Activated naive CD4-positive, alpha-beta T cell treated with anti-CD3 and anti-CD28 coated beads, Interleukin-2, amount 50 U/mL, for 24 hours (primary cell): ENCODE data around the gene FGF14.
A peak's percentile ranks its signal among the peaks of the same experiment; 100 is the strongest.

Experiments used
- H3K27ac Mint-ChIP-seq: one replicate; pipeline ENCODE4 v1.8.0; 2021; ENCODE audit warnings: mild to moderate bottlenecking, mixed read lengths
- H3K27me3 Mint-ChIP-seq: one replicate; pipeline ENCODE4 v1.8.0; 2021; ENCODE audit warnings: mixed read lengths
- H3K36me3 Mint-ChIP-seq: one replicate; pipeline ENCODE4 v1.8.0; 2021; ENCODE audit warnings: mixed read lengths
- H3K4me1 Mint-ChIP-seq: one replicate; pipeline ENCODE4 v1.8.0; 2021; ENCODE audit warnings: mixed read lengths
- H3K4me3 Mint-ChIP-seq: one replicate; pipeline ENCODE4 v1.8.0; 2021; ENCODE audit warnings: mild to moderate bottlenecking, mixed read lengths
- H3K9me3 Mint-ChIP-seq: one replicate; pipeline ENCODE4 v1.8.0; 2021; ENCODE audit warnings: mixed read lengths

Gene FGF14

GRCh38 chr13:102401766-102402165, at the start of gene FGF14:
Gene FGF14, minus strand, starts transcription at chr13:102402048.
- Mint-ChIP-seq H3K36me3 (no peaks in the 10 kb centered on the region), H3K4me1 (peaks cover 28% of the 10 kb centered on the region), H3K27ac (peak within 1 kb of the TSS; percentile 17), H3K4me3 (peak within 1 kb of the TSS; percentile 77), H3K9me3 (peaks cover 4% of the 10 kb centered on the region), H3K27me3 (peaks cover 48% of the 10 kb centered on the region)

DNA sequence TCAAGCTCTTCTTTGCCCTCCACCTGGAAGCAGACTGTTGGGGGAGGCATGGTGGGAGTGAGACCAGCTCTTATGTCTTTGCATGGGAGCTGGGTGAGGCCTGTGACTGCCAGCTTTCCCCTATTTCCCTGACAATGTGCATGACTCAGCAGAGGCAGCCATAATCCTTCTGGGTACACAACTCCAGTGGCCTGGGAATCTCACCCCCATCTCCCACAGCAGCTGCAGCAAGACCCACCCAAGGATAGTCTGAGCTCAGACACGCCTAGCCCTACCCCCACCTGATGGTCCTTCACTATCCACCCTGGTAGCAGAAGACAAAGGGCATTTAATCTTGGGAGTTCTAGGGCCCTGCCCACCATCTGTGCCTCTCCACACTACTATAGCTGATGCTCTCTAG, 41.4 kb upstream of the FGF14 start:
- Mint-ChIP-seq H3K9me3 (peaks cover 13% of the 10 kb centered on the region), H3K4me3 (no peak overlapping the region), H3K4me1 (no peaks in the 10 kb centered on the region), H3K36me3 (no peaks in the 10 kb centered on the region), H3K27me3 (peaks cover 17% of the 10 kb centered on the region), H3K27ac (no peak overlapping the region)

DNA sequence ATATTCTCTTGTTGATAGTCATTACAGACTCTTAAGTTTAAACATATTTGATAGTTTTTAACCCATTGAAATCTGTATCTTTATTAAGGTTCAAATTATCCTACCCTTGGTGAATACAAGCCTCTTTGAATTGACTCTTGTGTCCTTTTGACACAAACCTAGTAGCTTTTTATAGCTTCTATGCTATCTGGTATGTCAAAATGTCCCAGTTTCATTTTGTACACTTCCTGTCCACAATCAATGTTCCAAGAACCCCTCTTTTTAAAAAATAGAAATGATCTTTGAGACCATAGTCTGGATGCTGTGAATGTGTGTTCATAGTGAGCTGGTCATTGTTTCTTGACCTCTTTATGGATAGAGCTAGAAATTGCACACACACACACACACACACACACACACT, 39.2 kb upstream of the FGF14 start:
- Mint-ChIP-seq H3K27me3 (peaks cover 17% of the 10 kb centered on the region), H3K36me3 (no peaks in the 10 kb centered on the region), H3K9me3 (peaks cover 13% of the 10 kb centered on the region), H3K27ac (no peak overlapping the region), H3K4me1 (no peaks in the 10 kb centered on the region), H3K4me3 (no peak overlapping the region)

GRCh38 chr13:102440259-102440936, 38.5 kb upstream of the FGF14 start:
- Mint-ChIP-seq H3K27ac (no peak overlapping the region), H3K36me3 (no peaks in the 10 kb centered on the region), H3K27me3 (peaks cover 20% of the 10 kb centered on the region), H3K9me3 (peaks cover 17% of the 10 kb centered on the region), H3K4me1 (no peaks in the 10 kb centered on the region), H3K4me3 (no peak overlapping the region)

DNA sequence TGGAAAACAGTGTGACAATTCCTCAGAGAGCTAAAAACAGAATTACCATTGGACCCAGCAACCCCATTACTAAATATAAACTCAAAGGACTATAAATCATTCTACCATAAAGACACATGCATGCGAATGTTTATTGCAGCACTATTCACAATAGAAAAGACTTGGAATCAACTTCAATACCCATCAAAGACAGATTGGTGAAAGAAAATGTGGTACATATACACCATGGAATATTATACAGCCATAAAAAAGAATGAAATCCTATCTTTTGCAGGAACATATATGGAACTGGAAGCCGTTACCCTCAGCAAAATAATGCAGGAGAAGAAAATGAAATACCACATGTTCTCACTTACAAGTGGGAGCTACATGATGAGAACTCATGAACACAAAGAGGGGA, 20.8 kb upstream of the FGF14 start:
- Mint-ChIP-seq H3K9me3 (peaks cover 8% of the 10 kb centered on the region), H3K4me1 (no peaks in the 10 kb centered on the region), H3K27ac (no peak overlapping the region), H3K36me3 (peaks cover 6% of the 10 kb centered on the region), H3K4me3 (no peak overlapping the region), H3K27me3 (peaks cover 1% of the 10 kb centered on the region)

GRCh38 chr13:102405499-102406100, 3.8 kb upstream of the FGF14 start:
- Mint-ChIP-seq H3K4me1 (peaks cover 19% of the 10 kb centered on the region), H3K27ac (no peak overlapping the region)

DNA sequence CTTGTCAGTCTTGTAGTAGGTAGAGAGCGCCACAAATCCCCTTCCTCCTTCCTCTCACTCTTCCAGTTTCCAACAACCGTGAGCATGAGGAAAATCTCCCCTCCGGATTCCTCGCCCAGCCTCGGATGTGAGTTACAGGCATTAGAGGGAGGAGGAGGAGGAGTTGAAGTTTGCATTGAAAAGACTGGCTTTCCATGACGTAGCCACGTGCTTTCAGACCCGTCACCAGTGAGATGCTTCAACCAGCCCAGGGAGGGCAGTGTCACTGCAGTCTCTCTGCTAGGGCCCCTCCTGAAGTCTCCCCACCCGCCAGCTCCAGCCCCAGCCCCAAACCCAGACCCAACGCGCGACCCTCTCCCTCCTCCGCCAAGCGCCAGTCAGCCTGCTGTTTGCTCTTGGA, 442 bp upstream of the FGF14 start:
- H3K9me3 Mint-ChIP-seq = peaks cover 4% of the 10 kb centered on the region
- peaks cover 28% of the 10 kb centered on the region for H3K4me1 Mint-ChIP-seq
- H3K36me3 Mint-ChIP-seq = no peaks in the 10 kb centered on the region
- peaks cover 47% of the 10 kb centered on the region for H3K27me3 Mint-ChIP-seq
- peak overlapping the region; percentile 17 for H3K27ac Mint-ChIP-seq
- H3K4me3 Mint-ChIP-seq = peak overlapping the region; percentile 77

More at GRCh38 chr13:102405499-102406100, 3.8 kb upstream of the FGF14 start:
- Mint-ChIP-seq H3K27me3 (peaks cover 54% of the 10 kb centered on the region), H3K4me3 (no peak overlapping the region), H3K9me3 (peaks cover 4% of the 10 kb centered on the region), H3K36me3 (no peaks in the 10 kb centered on the region)

- Mint-ChIP-seq H3K9me3 (peaks cover 4% of the 10 kb centered on the region), H3K4me1 (peaks cover 28% of the 10 kb centered on the region), H3K4me3 (peak overlapping the region; percentile 77), H3K36me3 (no peaks in the 10 kb centered on the region), H3K27ac (no peak overlapping the region), H3K27me3 (peaks cover 49% of the 10 kb centered on the region)
These were observed 583 bp downstream of the FGF14 start for GRCh38 chr13:102401265-102401664.

DNA sequence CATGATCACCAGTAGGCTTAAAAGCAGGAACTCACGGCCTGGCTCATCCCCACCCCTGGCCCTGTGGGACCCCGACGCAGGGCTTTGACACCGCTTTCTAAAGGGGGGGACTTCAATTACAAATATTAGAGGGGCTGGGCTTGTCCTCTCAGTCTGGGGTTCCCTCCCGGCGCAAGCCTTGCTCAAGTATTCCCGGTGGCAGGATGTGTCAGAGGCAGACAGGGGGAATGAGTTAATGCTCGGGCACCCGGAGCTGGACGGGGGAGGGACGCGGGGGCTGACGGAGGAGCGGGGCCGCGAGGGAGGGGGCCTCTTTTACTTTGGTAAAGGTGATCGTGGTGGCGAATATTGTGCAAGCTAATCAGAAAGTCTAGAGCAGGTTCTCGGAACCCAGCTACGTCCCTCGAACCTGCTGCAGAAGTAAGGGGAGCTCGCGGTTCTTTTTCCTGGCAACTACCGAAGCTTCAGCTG, 1.1 kb downstream of the FGF14 start:
- H3K4me3 Mint-ChIP-seq = peak overlapping the region; percentile 77
- peaks cover 48% of the 10 kb centered on the region for H3K27me3 Mint-ChIP-seq
- H3K9me3 Mint-ChIP-seq = peaks cover 3% of the 10 kb centered on the region
- peaks cover 28% of the 10 kb centered on the region for H3K4me1 Mint-ChIP-seq
- no peaks in the 10 kb centered on the region for H3K36me3 Mint-ChIP-seq
- no peak overlapping the region for H3K27ac Mint-ChIP-seq

- Mint-ChIP-seq H3K27me3 (peaks cover 45% of the 10 kb centered on the region), H3K9me3 (no peaks in the 10 kb centered on the region), H3K36me3 (no peaks in the 10 kb centered on the region), H3K27ac (no peak overlapping the region), H3K4me1 (peaks cover 31% of the 10 kb centered on the region), H3K4me3 (peak overlapping the region; percentile 82)
These were observed 1.8 kb downstream of the FGF14 start for GRCh38 chr13:102399791-102400674.

DNA sequence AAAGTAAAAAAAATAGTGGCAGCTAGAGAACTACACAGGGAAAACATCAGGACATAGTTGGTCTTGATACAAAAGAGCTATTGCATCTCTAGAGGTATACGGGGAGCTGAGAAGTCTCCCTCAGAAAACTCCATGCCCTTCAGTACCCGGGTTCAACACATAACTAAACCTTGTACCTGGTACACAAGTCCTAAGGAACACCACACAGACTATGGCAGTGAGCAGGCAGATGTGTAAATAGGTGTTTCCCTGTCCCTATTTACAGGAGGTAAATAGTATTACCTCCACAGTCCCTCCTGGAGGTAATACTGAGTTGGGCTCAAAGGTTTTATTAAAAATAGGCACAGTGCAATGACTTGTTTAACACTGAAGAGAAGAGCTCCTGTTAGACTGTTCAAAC, 5.9 kb downstream of the FGF14 start:
- Mint-ChIP-seq H3K9me3 (peaks cover 6% of the 10 kb centered on the region), H3K27me3 (peaks cover 21% of the 10 kb centered on the region), H3K4me3 (no peak overlapping the region), H3K4me1 (peaks cover 40% of the 10 kb centered on the region), H3K27ac (no peak overlapping the region), H3K36me3 (peaks cover 2% of the 10 kb centered on the region)

DNA sequence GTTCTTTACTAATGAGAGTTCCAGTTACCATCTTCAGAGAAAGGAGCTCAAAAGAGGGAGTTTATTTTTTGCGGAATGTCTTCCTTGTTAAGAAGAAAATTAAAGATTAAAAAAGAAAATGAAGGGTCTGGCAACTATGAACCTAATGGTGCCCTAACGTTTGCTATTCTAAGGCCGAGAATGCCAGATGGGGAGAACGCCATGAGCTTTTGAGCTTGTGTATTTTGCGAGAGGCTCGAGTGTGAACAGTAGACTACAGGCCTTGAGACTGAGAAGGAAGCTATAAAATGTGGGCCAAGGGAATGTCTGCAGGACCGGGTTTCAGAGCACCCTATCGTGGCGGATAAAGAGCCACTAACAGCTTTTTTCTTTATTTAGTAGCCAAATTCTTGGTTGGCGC, 6.7 kb downstream of the FGF14 start:
- Mint-ChIP-seq H3K9me3 (peaks cover 6% of the 10 kb centered on the region), H3K4me1 (peaks cover 34% of the 10 kb centered on the region), H3K4me3 (peak overlapping the region; percentile 89), H3K27me3 (peaks cover 17% of the 10 kb centered on the region), H3K27ac (peak overlapping the region; percentile 70), H3K36me3 (peaks cover 2% of the 10 kb centered on the region)

DNA sequence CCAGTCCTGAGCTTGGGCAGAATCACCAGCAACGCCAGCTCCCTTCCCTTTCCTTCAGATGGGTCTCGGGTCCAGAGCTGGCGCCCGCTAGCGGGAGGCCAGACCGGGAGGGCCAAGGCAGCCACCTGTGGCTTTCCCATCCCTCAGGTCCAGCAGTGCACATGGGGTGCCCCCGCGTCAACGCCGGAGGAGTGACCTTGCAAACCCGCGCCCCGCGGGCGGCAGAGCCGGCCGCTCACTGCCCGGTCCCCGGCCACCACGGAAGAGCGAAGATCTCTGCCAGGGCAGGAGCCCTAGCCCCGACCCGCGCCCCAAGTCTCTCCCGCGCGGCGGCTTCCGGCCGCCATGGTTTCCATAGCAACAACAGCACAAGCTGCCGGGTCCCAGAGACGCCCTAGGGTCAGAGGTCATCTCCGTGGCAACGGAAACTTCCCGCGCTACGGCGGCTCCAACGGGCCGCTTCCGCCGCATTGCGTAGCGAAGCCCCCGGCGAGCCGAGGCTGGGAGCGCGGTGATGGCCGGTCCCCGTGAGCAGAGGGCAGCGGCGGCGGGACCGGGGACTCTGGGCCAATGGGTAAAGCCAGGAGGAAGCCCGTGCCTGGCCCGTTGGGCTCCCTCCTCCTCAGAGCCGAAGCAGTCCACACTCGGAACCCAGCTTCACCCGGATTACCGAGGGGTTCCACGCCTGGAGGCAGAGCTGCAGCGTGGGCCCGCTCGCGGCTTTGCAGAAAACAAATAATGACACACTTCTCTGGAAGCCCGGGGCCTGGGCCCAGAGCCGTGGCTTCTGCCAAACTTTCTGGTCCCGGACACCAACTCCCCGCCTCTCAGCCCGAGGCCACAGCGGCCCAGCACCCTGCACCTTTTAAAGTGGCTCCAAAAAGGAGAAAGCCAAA, 7.4 kb downstream of the FGF14 start:
- Mint-ChIP-seq H3K4me1 (peaks cover 31% of the 10 kb centered on the region), H3K4me3 (peak overlapping the region; percentile 89), H3K36me3 (peaks cover 2% of the 10 kb centered on the region), H3K27ac (peak overlapping the region; percentile 90), H3K27me3 (peaks cover 14% of the 10 kb centered on the region), H3K9me3 (peaks cover 6% of the 10 kb centered on the region)

DNA sequence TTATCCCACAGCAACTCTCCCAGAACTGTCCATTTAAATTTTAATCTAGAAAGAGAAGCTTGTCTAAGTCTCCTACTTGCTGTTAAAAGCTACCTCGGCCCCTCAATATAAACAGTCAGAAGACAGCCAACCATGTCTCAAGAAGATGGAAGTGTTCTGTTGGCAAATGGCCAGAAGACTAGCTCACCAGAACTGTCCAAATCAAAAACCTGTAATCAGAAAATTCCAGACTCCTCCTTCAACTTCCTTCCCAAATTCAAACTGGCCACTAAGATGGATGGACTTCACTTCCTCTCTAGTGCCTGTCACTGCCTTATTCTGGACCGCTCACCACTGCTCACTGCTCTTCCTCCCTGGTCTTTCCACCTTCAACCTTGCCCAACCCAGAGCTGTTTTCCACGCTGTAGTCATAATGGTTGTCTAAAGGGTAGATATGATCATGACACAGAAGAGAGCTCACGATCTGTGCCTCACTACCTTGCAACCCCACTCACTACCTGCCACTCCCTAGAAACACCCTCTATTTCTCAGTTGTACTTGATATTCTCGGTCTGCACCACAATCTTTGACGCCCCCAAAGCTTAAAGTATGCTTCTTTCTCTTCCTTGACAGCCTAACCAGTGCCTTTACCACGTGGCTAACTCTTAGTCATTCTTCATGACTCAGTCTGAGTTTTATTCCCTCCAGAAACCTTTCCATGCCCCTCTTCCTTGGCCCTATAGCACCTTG, 9.2 kb downstream of the FGF14 start:
- Mint-ChIP-seq H3K27ac (peak overlapping the region; percentile 89), H3K4me1 (peaks cover 28% of the 10 kb centered on the region), H3K9me3 (peaks cover 6% of the 10 kb centered on the region), H3K36me3 (peaks cover 2% of the 10 kb centered on the region), H3K4me3 (peak overlapping the region; percentile 89), H3K27me3 (peaks cover 12% of the 10 kb centered on the region)
